ENCODE data around the gene KCNQ4. TPM values are rescaled to one million over a fixed set of nuclear protein-coding genes. Genes with fewer than 3 reads are reported as not detected.

Gene KCNQ4
- total and polyA plus RNA-seq, 2 donors (not counting 3 experiments of a cell fraction or from before 2014, with no cell fraction given): 0.06 to 0.07 TPM

DNA sequence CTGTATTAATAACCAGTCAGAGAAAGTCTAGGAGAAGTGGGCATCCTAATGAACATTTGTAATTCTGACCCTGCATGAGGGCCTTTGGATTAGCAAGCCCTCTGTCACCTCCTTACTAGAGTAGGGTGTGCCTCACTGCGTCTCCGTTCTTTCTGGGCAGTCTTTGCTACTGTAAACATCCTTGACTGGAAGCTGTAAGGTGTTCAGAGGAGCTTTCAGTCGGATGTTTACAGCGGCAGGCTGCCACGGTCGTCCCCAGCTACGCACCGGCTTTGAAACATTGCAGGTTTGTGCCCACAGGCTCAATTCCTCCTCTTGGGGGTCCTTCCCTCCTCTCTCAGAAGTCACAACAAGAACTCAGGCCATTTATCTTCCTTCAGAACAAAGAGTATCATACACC is 29.4 kb upstream of the KCNQ4 start:
- TF ChIP-seq FOS (IDR thresholded peaks at IDR 0.05; ENCODE audit: borderline replicate concordance, insufficient read depth, low read length) (no peak), GATA2 (IDR thresholded peaks at IDR 0.05; ENCODE audit: insufficient read depth, insufficient read length, low read depth, low read length) (no peak), MYC (IDR thresholded peaks at IDR 0.05; ENCODE audit: low read depth, low read length) (no peak), JUN (IDR thresholded peaks at IDR 0.05; ENCODE audit: borderline replicate concordance, insufficient read depth, insufficient read length, low read depth) (no peak), EZH2 (IDR thresholded peaks at IDR 0.05; ENCODE audit: borderline replicate concordance, low read depth, low read length, severe bottlenecking) (no peak), POLR2AphosphoS5 (IDR thresholded peaks at IDR 0.05; ENCODE audit: insufficient read depth, low read depth, low read length) (no peak), POLR2A (IDR thresholded peaks at IDR 0.05; ENCODE audit: low read depth, low read length) (no peak)
- TF ChIP-seq, protein P1, sequence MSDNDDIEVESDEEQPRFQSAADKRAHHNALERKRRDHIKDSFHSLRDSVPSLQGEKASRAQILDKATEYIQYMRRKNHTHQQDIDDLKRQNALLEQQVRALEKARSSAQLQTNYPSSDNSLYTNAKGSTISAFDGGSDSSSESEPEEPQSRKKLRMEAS (IDR thresholded peaks at IDR 0.05; ENCODE audit: insufficient read depth, insufficient read length): no peak
- TF ChIP-seq, protein P2, sequence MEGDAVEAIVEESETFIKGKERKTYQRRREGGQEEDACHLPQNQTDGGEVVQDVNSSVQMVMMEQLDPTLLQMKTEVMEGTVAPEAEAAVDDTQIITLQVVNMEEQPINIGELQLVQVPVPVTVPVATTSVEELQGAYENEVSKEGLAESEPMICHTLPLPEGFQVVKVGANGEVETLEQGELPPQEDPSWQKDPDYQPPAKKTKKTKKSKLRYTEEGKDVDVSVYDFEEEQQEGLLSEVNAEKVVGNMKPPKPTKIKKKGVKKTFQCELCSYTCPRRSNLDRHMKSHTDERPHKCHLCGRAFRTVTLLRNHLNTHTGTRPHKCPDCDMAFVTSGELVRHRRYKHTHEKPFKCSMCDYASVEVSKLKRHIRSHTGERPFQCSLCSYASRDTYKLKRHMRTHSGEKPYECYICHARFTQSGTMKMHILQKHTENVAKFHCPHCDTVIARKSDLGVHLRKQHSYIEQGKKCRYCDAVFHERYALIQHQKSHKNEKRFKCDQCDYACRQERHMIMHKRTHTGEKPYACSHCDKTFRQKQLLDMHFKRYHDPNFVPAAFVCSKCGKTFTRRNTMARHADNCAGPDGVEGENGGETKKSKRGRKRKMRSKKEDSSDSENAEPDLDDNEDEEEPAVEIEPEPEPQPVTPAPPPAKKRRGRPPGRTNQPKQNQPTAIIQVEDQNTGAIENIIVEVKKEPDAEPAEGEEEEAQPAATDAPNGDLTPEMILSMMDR (IDR thresholded peaks at IDR 0.05; ENCODE audit: extremely low read depth in 1 of 2, insufficient read depth in 1 of 2, low read depth in 1 of 2, low read length in 2 of 2): no peak
- BruUV-seq (replicated peaks): no TSS peak
- ChIA-PET POLR2A (no interaction called here), CTCF (interaction anchor here (1.6 to 1.9 kb wide), 2 partner anchors 20 to 32 kb away, joined by 3 to 13 read pairs; no protein-coding TSS in a partner anchor)
- Histone ChIP-seq H3K27me3 (ENCODE audit: control insufficient read depth in 2 of 2, insufficient read depth in 2 of 2, low read length in 2 of 2) (no peaks in the 10 kb centered on the region), H4K20me1 (replicated peaks; ENCODE audit: control insufficient read depth, extremely low read depth, insufficient read depth, low read length) (no peaks in the 10 kb centered on the region), H3K9ac (replicated peaks; ENCODE audit: extremely low read depth, insufficient read depth, low read length) (no peak overlapping the region), H3K9me1 (replicated peaks; ENCODE audit: control insufficient read depth, extremely low read depth, insufficient read depth, low read length) (no peaks in the 10 kb centered on the region), H3K4me1 (ENCODE audit: control insufficient read depth, extremely low read depth, insufficient read depth, low read length) (no peaks in the 10 kb centered on the region), H3K4me3 (replicated peaks in 1 of 3; ENCODE audit: insufficient read depth in 1 of 3, low read depth in 1 of 3, low read length in 3 of 3) (no peak overlapping the region), H3K4me2 (ENCODE audit: insufficient read depth, low read length) (no peak overlapping the region), H2AFZ (ENCODE audit: low read depth, low read length) (no peak overlapping the region), H3K27ac (ENCODE audit: insufficient read depth, low read depth, low read length) (no peak overlapping the region), H3K79me2 (ENCODE audit: control insufficient read depth, insufficient read depth, low read length) (no peaks in the 10 kb centered on the region), H3K9me3 (replicated peaks; ENCODE audit: control insufficient read depth, insufficient read depth, low read length) (no peaks in the 10 kb centered on the region), H3K36me3 (ENCODE audit: control insufficient read depth in 2 of 2, extremely low read depth in 1 of 2, insufficient read depth in 2 of 2, low read length in 2 of 2) (peaks cover 0 to 28% of the 10 kb centered on the region in 2 experiments)
- no peak for FAIRE-seq
- no peak for DNase-seq (ENCODE audit: low read depth, low spot score)
- dilution Hi-C loops (cut with MboI; ENCODE audit: extremely low pct_ligation_motif_present, low sequenced_read_pairs) (no loop called here), intact Hi-C loops (cut with micrococcal nuclease) (no loop called here)
